HCT116 (cell line): Measurements from ENCODE around the gene GLTP. TPM values are rescaled to one million over a fixed set of nuclear protein-coding genes. Genes with fewer than 3 reads are reported as not detected.

ENCODE experiments used
- ATAC-seq: fragments of 200-7000 bp; cut with Tn5 transposase; 2 replicates; pipeline ENCODE4 v1.9.1; 2020; ENCODE audit warnings: mild to moderate bottlenecking, moderate library complexity
- BruUV-seq: library from RNA; stranded (reverse); fragments of 400-500 nt; replicated peaks from 2 replicates; lab custom pipeline; 2021; lab: Mats Ljungman, UMichigan
- CTCF ChIA-PET: fragments of 300-600 bp; sonication (Branson Sonifier 250); formaldehyde crosslinking; loops from one replicate; lab custom pipeline; 2021; ENCODE audit warnings: antibody characterized with exemption; lab: Charles Lee
- POLR2A ChIA-PET: fragments of 300-600, 350-600 bp; sonication (Branson Sonifier 250); formaldehyde crosslinking; loops from one replicate; lab custom pipeline; 2021; ENCODE audit warnings: antibody characterized with exemption; lab: Charles Lee
- RAD21 ChIA-PET, 2 experiments: fragments of 300-600 bp; sonication (Branson Sonifier 250); formaldehyde crosslinking; loops; one replicate each; lab custom pipeline; 2023; ENCODE audit warnings: low total read pairs in 2 of 2; ENCODE audit not compliant: uncharacterized antibody in 2 of 2, unreplicated experiment in 2 of 2, low non-redundant PET in 1 of 2; lab: Charles Lee
- DNase-seq: peaks from one replicate; pipeline ENCODE4 v3.0.0-alpha.2; 2010; ENCODE audit warnings: low read depth, low spot score
- H2AFZ ChIP-seq: fragments of 200-600 bp; shearing (Covaris generic), sonication (generic); 2 replicates; pipeline ENCODE4 v1.6.1; 2017; ENCODE audit warnings: low read depth, mixed run types, mixed read lengths, antibody characterized with exemption, low read length; ENCODE audit not compliant: poor library complexity, severe bottlenecking
- H3K27ac ChIP-seq: 2 replicates; pipeline ENCODE4 v1.5.1; 2012; ENCODE audit warnings: low read depth, low read length
- H3K27me3 ChIP-seq: fragments of 200-600 bp; sonication (generic); 2 replicates; pipeline ENCODE4 v1.6.1; 2016; ENCODE audit warnings: mixed run types, low read length, mixed read lengths; ENCODE audit not compliant: insufficient read depth
- H3K36me3 ChIP-seq, 2 experiments: fragments of 200-500 bp in 1 of 2; fragments of 200-600 bp in 1 of 2; sonication (Bioruptor generic) in 1 of 2; sonication (generic) in 1 of 2; 2 replicates each; pipeline versions ENCODE4 v1.5.1 to v1.6.1; 2014 to 2016; ENCODE audit warnings: low read length in 2 of 2, inconsistent platforms in 1 of 2, mixed read lengths in 1 of 2, mixed run types in 1 of 2; ENCODE audit not compliant: insufficient read depth in 2 of 2, control insufficient read depth in 1 of 2
- H3K4me1 ChIP-seq, 2 experiments: fragments of 200-600 bp in 1 of 2; sonication (generic) in 1 of 2; 2 replicates each; pipeline versions ENCODE4 v1.5.1 to v1.6.1; 2012 to 2017; ENCODE audit warnings: low read length in 2 of 2, inconsistent platforms in 1 of 2, mild to moderate bottlenecking in 1 of 2, mixed read lengths in 1 of 2, mixed run types in 1 of 2, moderate library complexity in 1 of 2; ENCODE audit not compliant: insufficient read depth in 2 of 2, control insufficient read depth in 1 of 2
- H3K4me2 ChIP-seq: fragments of 200-600 bp; sonication (generic); 2 replicates; pipeline ENCODE4 v1.6.1; 2017; ENCODE audit warnings: mixed run types, low read length, mixed read lengths
- H3K4me3 ChIP-seq, 2 experiments: fragments of 200-600 bp in 1 of 2; sonication (generic) in 1 of 2; replicated peaks in 1 of 2; 2 replicates each; pipeline ENCODE4 v1.5.1; 2011 to 2016; ENCODE audit warnings: low read length in 2 of 2, control low read depth in 1 of 2, low read depth in 1 of 2, mild to moderate bottlenecking in 1 of 2, mixed read lengths in 1 of 2, mixed run types in 1 of 2
- H3K79me2 ChIP-seq: fragments of 200-600 bp; sonication (generic); 2 replicates; pipeline ENCODE4 v1.6.1; 2017; ENCODE audit warnings: mild to moderate bottlenecking, mixed run types, low read length, moderate library complexity, mixed read lengths; ENCODE audit not compliant: insufficient read depth
- H3K9ac ChIP-seq: fragments of 200-600 bp; sonication (generic); 2 replicates; pipeline ENCODE4 v1.6.1; 2016; ENCODE audit warnings: low read length, mixed read lengths
- H3K9me2 ChIP-seq: fragments of 200-600 bp; sonication (generic), shearing (Covaris generic); 2 replicates; pipeline ENCODE4 v1.6.1; 2017; ENCODE audit warnings: mixed run types, mild to moderate bottlenecking, moderate library complexity; ENCODE audit not compliant: insufficient read depth
- H3K9me3 ChIP-seq, 2 experiments: fragments of 200-500 bp in 1 of 2; fragments of 200-600 bp in 1 of 2; sonication (Bioruptor generic) in 1 of 2; sonication (generic) in 1 of 2; 2 replicates each; pipeline ENCODE4 v1.6.1; 2014 to 2017; ENCODE audit warnings: low read length in 2 of 2, mixed read lengths in 2 of 2, inconsistent platforms in 1 of 2, low read depth in 1 of 2, mild to moderate bottlenecking in 1 of 2, mixed run types in 1 of 2, moderate library complexity in 1 of 2; ENCODE audit not compliant: control insufficient read depth in 1 of 2, insufficient read depth in 1 of 2
- H4K20me1 ChIP-seq: fragments of 200-600 bp; sonication (generic), shearing (Covaris generic); 2 replicates; pipeline ENCODE4 v1.6.1; 2017; ENCODE audit warnings: mixed run types, mild to moderate bottlenecking, moderate library complexity; ENCODE audit not compliant: insufficient read depth
- CEBPB ChIP-seq: IDR thresholded peaks from 2 replicates; pipeline ENCODE4 v1.6.1; 2012; ENCODE audit warnings: low read depth
- CTCF ChIP-seq, 3 experiments: fragments of 200-600 bp in 1 of 3; sonication (generic) in 1 of 3; IDR thresholded peaks in 2 of 3; conservative IDR thresholded peaks in 1 of 3; 2 replicates each; pipeline ENCODE4 v1.5.1; 2012 to 2017; ENCODE audit warnings: low read depth in 2 of 3, low read length in 2 of 3, antibody characterized with exemption in 1 of 3, borderline replicate concordance in 1 of 3, control low read depth in 1 of 3, mild to moderate bottlenecking in 1 of 3, mixed read lengths in 1 of 3, mixed run types in 1 of 3, moderate library complexity in 1 of 3; ENCODE audit not compliant: insufficient read depth in 1 of 3
- POLR2A ChIP-seq: IDR thresholded peaks from 2 replicates; pipeline ENCODE4 v1.7.0; 2011; ENCODE audit warnings: borderline replicate concordance; ENCODE audit not compliant: insufficient read depth, insufficient read length; ENCODE audit errors: extremely low read depth
- SRF ChIP-seq: IDR thresholded peaks from 2 replicates; pipeline ENCODE4 v1.6.1; 2012; ENCODE audit warnings: low read depth
- TCF7L2 ChIP-seq: IDR thresholded peaks from 2 replicates; pipeline ENCODE4 v1.7.0; 2011; ENCODE audit warnings: borderline replicate concordance, inconsistent platforms; ENCODE audit not compliant: insufficient read depth, insufficient read length; ENCODE audit errors: extremely low read depth
- YY1 ChIP-seq: IDR thresholded peaks from 2 replicates; pipeline ENCODE4 v1.6.1; 2011; ENCODE audit warnings: low read length, low read depth, moderate library complexity, mild to moderate bottlenecking; ENCODE audit not compliant: insufficient replicate concordance; ENCODE audit errors: extremely low read depth
- intact Hi-C: fragments of 100-400 bp; cut with micrococcal nuclease; formaldehyde crosslinking; loops from 2 replicates; pipeline ENCODE4 v1.10.0; 2022
- total RNA-seq: library from RNA; stranded (reverse); gene quantifications from one replicate; pipeline ENCODE4 v1.2.1, GENCODE V29; 2021; ENCODE audit not compliant: unreplicated experiment
- TF ChIP-seq, protein P1 (sequence below): IDR thresholded peaks from 2 replicates; pipeline ENCODE4 v1.6.1; 2012; ENCODE audit warnings: low read depth

GLTP gene
- total RNA-seq, 1 experiment from 2014 or later, result 26.6 TPM

GRCh38 chr12:109926488-109927210 is 46.3 kb upstream of the GLTP start:
- DNase-seq, result no peak
- Histone ChIP-seq H3K4me2 (no peak overlapping the region), H2AFZ (no peak overlapping the region), H3K4me3 (no peak overlapping the region), H3K27me3 (no peaks in the 10 kb centered on the region), H3K36me3 (peaks cover 0 to 2% of the 10 kb centered on the region in 2 experiments; a peak in 1 of 4 replicates), H3K4me1 (no peaks in the 10 kb centered on the region), H4K20me1 (no peaks in the 10 kb centered on the region), H3K9ac (no peak overlapping the region), H3K79me2 (no peaks in the 10 kb centered on the region), H3K9me3 (no peaks in the 10 kb centered on the region), H3K9me2 (no peaks in the 10 kb centered on the region), H3K27ac (no peak overlapping the region)
- intact Hi-C loops, result loop anchor here (1.0 kb wide), 1 partner anchor 73 kb away; no protein-coding TSS in a partner anchor
- ChIA-PET CTCF (interaction anchor here (0.7 kb wide), 1 partner anchor 16 kb away, joined by 3 read pairs; no protein-coding TSS in a partner anchor), POLR2A (no interaction called here), RAD21 (interaction anchor here in 1 of 2 experiments (1.1 kb wide), 1 partner anchor 74 kb away, joined by 4 read pairs; no protein-coding TSS in a partner anchor)
- TF ChIP-seq CEBPB (no peak), YY1 (no peak), POLR2A (no peak), TCF7L2 (no peak), CTCF (IDR thresholded peaks at IDR 0.05 in 2 of 3, conservative IDR thresholded peaks at IDR 0.05 in 1 of 3; ENCODE audit: borderline replicate concordance in 1 of 3, insufficient read depth in 1 of 3, low read depth in 2 of 3, low read length in 2 of 3) (no peak), SRF (no peak)
- TF ChIP-seq, protein P1, sequence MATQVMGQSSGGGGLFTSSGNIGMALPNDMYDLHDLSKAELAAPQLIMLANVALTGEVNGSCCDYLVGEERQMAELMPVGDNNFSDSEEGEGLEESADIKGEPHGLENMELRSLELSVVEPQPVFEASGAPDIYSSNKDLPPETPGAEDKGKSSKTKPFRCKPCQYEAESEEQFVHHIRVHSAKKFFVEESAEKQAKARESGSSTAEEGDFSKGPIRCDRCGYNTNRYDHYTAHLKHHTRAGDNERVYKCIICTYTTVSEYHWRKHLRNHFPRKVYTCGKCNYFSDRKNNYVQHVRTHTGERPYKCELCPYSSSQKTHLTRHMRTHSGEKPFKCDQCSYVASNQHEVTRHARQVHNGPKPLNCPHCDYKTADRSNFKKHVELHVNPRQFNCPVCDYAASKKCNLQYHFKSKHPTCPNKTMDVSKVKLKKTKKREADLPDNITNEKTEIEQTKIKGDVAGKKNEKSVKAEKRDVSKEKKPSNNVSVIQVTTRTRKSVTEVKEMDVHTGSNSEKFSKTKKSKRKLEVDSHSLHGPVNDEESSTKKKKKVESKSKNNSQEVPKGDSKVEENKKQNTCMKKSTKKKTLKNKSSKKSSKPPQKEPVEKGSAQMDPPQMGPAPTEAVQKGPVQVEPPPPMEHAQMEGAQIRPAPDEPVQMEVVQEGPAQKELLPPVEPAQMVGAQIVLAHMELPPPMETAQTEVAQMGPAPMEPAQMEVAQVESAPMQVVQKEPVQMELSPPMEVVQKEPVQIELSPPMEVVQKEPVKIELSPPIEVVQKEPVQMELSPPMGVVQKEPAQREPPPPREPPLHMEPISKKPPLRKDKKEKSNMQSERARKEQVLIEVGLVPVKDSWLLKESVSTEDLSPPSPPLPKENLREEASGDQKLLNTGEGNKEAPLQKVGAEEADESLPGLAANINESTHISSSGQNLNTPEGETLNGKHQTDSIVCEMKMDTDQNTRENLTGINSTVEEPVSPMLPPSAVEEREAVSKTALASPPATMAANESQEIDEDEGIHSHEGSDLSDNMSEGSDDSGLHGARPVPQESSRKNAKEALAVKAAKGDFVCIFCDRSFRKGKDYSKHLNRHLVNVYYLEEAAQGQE, result no peak
- no peak for ATAC-seq
- no TSS peak for BruUV-seq
